AG04450 (cell line): ENCODE results near the gene PCED1B. TPM values are rescaled to one million over a fixed set of nuclear protein-coding genes. Genes with fewer than 3 reads are reported as not detected.

Source experiments
- CTCF ChIA-PET: fragments of 300-600, 350-600 bp; formaldehyde crosslinking; extraction: SDS; loops from one replicate; lab custom pipeline; 2022; ENCODE audit warnings: antibody characterized with exemption, inconsistent platforms; lab: Charles Lee
- POLR2A ChIA-PET: fragments of 350-600 bp; formaldehyde crosslinking; extraction: SDS; loops from one replicate; lab custom pipeline; 2021; ENCODE audit warnings: antibody characterized with exemption, inconsistent platforms; lab: Yijun Ruan, JAX
- DNase-seq: peaks from one replicate; pipeline ENCODE4 v3.0.0-alpha.2; 2011; ENCODE audit warnings: low read depth, low spot score
- H3K27ac ChIP-seq: one replicate; pipeline ENCODE4 v1.5.1; 2012; ENCODE audit warnings: low read depth, low read length, control low read depth
- H3K27me3 ChIP-seq: one replicate; pipeline ENCODE4 v1.6.0; 2012; ENCODE audit warnings: low read length; ENCODE audit not compliant: control insufficient read depth, insufficient read depth
- H3K4me3 ChIP-seq: 2 replicates; pipeline ENCODE4 v1.5.1; 2011; ENCODE audit warnings: mild to moderate bottlenecking, low read depth, low read length, control low read depth
- H3K9me3 ChIP-seq: 2 replicates; pipeline ENCODE4 v1.5.1; 2012; ENCODE audit warnings: low read length; ENCODE audit not compliant: control insufficient read depth, insufficient read depth
- polyA plus RNA-seq: library from polyadenylated mRNA; depleted of rRNA; stranded (reverse); fragments of >200 nt; gene quantifications from 2 replicates; pipeline ENCODE4 v1.2.3, GENCODE V29; 2011
- TF ChIP-seq, protein P1 (sequence below): IDR thresholded peaks from 2 replicates; pipeline ENCODE4 v1.5.1; 2011; ENCODE audit warnings: low read depth, low read length, control low read depth, inconsistent platforms

PCED1B gene
- polyA plus RNA-seq, 1 experiment, result 0.88 TPM

DNA sequence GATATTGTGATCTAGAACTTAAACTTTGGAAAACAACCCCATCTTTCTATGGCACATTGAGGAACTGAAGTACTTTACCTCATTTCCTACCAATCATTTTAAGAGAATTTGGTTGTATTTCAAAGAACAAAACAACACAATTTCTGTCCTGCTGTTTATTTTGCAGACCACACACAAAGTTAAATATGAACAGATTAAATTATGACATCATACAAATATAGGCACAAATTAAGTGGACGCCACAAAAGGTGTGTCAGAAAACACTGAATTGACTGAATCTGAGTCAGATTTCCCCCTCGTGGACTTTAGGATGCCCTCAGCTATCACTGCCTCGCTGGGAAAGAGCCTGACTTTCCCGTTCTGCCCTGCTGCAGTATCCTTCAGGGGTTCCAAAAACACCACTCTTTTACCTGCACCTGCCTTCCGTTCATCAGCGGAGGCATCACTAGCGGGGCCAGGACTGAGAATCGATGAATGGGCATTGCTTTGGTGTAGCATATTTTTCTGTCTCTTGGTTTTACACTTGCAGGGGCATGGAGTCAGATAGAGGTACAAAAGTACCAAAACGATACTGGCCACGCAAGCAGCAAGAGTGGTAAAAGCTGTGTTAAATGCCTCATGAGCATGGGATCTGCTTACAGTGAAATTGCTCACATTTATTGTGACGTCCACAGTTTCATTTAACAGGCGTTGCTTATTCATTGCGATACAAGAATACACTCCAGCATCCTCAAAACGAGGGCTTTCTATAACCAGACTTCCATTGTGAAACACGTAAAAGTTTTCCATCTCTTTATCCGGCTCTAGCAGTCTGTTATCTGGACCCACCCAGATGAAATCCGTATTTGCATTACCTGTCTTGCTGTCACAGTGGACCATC lies 2.0 kb upstream of the PCED1B start:
- no peak overlapping the region for H3K27ac ChIP-seq
- no peak for DNase-seq
- H3K27me3 ChIP-seq, result no peaks in the 10 kb centered on the region
- TF ChIP-seq, protein P1, sequence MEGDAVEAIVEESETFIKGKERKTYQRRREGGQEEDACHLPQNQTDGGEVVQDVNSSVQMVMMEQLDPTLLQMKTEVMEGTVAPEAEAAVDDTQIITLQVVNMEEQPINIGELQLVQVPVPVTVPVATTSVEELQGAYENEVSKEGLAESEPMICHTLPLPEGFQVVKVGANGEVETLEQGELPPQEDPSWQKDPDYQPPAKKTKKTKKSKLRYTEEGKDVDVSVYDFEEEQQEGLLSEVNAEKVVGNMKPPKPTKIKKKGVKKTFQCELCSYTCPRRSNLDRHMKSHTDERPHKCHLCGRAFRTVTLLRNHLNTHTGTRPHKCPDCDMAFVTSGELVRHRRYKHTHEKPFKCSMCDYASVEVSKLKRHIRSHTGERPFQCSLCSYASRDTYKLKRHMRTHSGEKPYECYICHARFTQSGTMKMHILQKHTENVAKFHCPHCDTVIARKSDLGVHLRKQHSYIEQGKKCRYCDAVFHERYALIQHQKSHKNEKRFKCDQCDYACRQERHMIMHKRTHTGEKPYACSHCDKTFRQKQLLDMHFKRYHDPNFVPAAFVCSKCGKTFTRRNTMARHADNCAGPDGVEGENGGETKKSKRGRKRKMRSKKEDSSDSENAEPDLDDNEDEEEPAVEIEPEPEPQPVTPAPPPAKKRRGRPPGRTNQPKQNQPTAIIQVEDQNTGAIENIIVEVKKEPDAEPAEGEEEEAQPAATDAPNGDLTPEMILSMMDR, result no peak
- ChIA-PET CTCF (interaction anchor here (0.6 to 2.2 kb wide), 3 partner anchors 45 to 320 kb away, joined by 3 to 21 read pairs (median 4); no protein-coding TSS in a partner anchor), POLR2A (no interaction called here)
- peak overlapping the region; percentile 80; the same call in 1 of the 2 replicates for H3K4me3 ChIP-seq
- no peaks in the 10 kb centered on the region for H3K9me3 ChIP-seq

DNA sequence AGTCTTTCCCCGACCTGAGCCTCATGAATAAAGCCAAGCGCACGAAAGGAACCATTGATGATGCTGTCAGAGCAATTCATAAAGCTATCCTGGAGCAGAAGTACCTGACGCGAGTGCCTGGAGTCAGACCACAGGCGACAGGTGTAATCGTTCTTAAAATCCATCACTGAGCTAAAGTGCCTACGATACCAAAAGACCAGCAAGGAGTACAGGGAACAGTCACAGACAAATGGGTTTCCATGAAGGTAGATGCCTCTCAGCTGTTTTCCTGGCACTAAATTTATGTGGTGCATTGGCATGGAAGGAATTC lies 1.4 kb upstream of the PCED1B start:
- H3K27ac ChIP-seq, result no peak overlapping the region
- no peaks in the 10 kb centered on the region for H3K27me3 ChIP-seq
- H3K9me3 ChIP-seq, result no peaks in the 10 kb centered on the region
- ChIA-PET POLR2A (no interaction called here), CTCF (interaction anchor here (0.6 to 2.2 kb wide), 4 partner anchors 46 to 609 kb away, joined by 3 to 21 read pairs (median 4); no protein-coding TSS in a partner anchor)
- TF ChIP-seq, protein P1, result no peak
- DNase-seq, result no peak
- H3K4me3 ChIP-seq, result peak overlapping the region; percentile 80

DNA sequence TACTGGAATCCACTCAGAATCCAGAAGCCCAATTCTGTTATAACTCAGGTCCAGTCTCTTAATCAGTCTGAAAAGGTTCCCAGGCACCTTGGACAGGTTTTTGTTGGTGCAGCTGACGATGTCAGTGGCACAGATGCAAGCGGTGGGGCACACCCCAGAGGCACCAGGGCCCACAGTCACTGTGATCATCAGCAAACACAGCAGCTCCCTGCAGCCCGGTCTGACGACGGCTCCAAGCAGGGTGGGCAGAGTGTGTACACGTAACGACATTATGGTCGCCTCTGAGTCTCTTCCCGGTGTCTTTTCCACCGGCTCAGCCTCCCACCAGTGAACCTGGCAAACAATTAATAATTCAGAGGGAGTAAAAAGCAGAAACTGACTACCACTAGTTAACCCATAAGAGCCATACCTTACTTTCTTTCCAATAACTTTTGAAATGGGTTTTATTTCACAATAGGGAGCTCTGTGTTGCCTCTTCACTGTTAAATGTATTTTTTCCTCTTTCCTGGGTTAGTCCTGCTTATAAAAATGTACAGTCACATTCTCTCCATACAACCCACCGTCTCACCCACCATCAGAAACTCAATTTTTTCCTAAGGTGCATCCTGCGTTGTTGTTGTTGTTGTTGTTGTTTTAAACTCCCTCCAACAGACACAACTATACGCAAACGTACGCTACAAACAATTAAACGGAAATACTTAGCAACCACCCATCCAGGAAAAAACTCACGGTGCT lies 521 bp upstream of the PCED1B start:
- Histone ChIP-seq H3K27ac (peak overlapping the region; percentile 65), H3K27me3 (no peaks in the 10 kb centered on the region), H3K4me3 (peak overlapping the region; percentile 80), H3K9me3 (no peaks in the 10 kb centered on the region)
- TF ChIP-seq, protein P1, result no peak
- POLR2A ChIA-PET, result no interaction called here
- no peak for DNase-seq
- CTCF ChIA-PET, result interaction anchor here (1.2 to 2.2 kb wide), 6 partner anchors 9 to 608 kb away, joined by 3 to 21 read pairs (median 4); no protein-coding TSS in a partner anchor

DNA sequence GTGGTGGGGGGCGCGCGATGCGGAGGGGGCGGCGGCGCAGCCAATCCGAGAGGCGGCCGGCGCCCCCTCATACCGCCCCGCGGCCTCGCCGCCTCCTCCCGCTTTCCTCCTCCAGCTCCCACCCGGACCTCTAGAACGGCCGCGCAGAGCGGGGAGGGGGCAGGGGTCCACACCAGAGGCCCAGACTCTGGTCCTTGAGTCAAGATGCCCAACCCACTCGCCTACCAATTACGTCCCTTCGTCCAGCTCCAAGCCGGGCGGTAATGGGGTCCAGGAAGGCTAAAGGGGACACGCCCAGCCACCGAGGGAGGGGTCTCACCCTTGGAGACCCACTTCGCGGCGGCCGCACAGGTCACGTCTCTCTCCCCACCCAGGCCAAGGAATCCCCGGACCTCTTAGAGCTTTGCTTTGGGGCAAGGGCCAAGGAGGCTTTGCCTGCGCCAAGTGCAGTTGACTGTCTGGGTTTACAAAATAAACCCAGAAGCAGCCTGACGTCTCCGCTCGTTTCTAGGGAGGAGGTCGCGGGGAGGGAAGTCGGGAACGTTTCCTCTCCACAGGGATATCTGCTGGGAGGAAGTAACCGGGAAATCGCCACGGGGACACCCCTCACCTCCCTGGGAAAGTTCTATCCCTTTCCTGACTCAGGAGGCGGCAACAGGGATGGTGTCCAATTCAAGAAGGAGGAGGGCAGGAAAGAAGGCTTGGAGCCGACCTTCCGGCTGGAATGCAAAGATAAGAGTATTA lies 732 bp downstream of the PCED1B start:
- H3K27me3 ChIP-seq, result no peaks in the 10 kb centered on the region
- TF ChIP-seq, protein P1, result no peak
- H3K27ac ChIP-seq, result peak overlapping the region; percentile 78
- no peaks in the 10 kb centered on the region for H3K9me3 ChIP-seq
- DNase-seq, result no peak
- peak overlapping the region; percentile 80 for H3K4me3 ChIP-seq
- ChIA-PET POLR2A (interaction anchor here (0.5 to 1.2 kb wide), 3 partner anchors 223 to 298 kb away, joined by 3 read pairs; no protein-coding TSS in a partner anchor), CTCF (interaction anchor here (0.9 to 2.2 kb wide), 5 partner anchors 10 to 607 kb away, joined by 3 to 21 read pairs (median 5); no protein-coding TSS in a partner anchor)
